Caco-2 (cell line): ENCODE results near the gene PTPRN2. TPM values are rescaled to one million over a fixed set of nuclear protein-coding genes. Genes with fewer than 3 reads are reported as not detected.
A peak's percentile ranks its signal among the peaks of the same experiment; 100 is the strongest.

ENCODE experiments used
- BruUV-seq: library from RNA; stranded (reverse); fragments of 400-500 nt; replicated peaks from 2 replicates; lab custom pipeline; 2021; lab: Mats Ljungman, UMichigan
- CTCF ChIA-PET: fragments of 300-600 bp; sonication (Branson Sonifier 250); formaldehyde crosslinking; loops from one replicate; lab custom pipeline; 2022; ENCODE audit warnings: antibody characterized with exemption; lab: Charles Lee
- POLR2A ChIA-PET: fragments of 300-600 bp; sonication (Branson Sonifier 250); formaldehyde crosslinking; loops from one replicate; lab custom pipeline; 2022; ENCODE audit warnings: antibody characterized with exemption; lab: Charles Lee
- DNase-seq, 2 experiments: peaks; one replicate each; pipeline versions ENCODE4 v3.0.0 to v3.0.0-alpha.2; 2020 to 2022
- H3K27me3 ChIP-seq: replicated peaks from 2 replicates; pipeline ENCODE4 v1.6.0; 2011; ENCODE audit warnings: low read length; ENCODE audit not compliant: control insufficient read depth, insufficient read depth
- H3K36me3 ChIP-seq: 2 replicates; pipeline ENCODE4 v1.5.1; 2011; ENCODE audit warnings: low read length; ENCODE audit not compliant: control insufficient read depth, insufficient read depth
- H3K4me1 ChIP-seq: fragments of 250-450 bp; sonication (Bioruptor Pico); 2 replicates; pipeline ENCODE4 v1.5.1; 2020; ENCODE audit warnings: mild to moderate bottlenecking
- H3K4me3 ChIP-seq: 2 replicates; pipeline ENCODE4 v1.5.1; 2011; ENCODE audit warnings: low read depth, mild to moderate bottlenecking, control low read depth, low read length
- H3K9me3 ChIP-seq: fragments of 250-450 bp; sonication (Bioruptor Pico); 2 replicates; pipeline ENCODE4 v1.5.1; 2020; ENCODE audit warnings: mild to moderate bottlenecking, moderate library complexity
- H3K27ac Mint-ChIP-seq: one replicate; pipeline ENCODE4 v1.8.0; 2022; ENCODE audit warnings: mixed read lengths; ENCODE audit not compliant: unreplicated experiment
- H3K27me3 Mint-ChIP-seq: one replicate; pipeline ENCODE4 v1.8.0; 2022; ENCODE audit warnings: mixed read lengths; ENCODE audit not compliant: insufficient read depth, unreplicated experiment
- H3K36me3 Mint-ChIP-seq: one replicate; pipeline ENCODE4 v1.8.0; 2022; ENCODE audit warnings: mild to moderate bottlenecking, mixed read lengths; ENCODE audit not compliant: insufficient read depth, unreplicated experiment
- H3K4me1 Mint-ChIP-seq: one replicate; pipeline ENCODE4 v1.8.0; 2022; ENCODE audit warnings: low read depth, mixed read lengths; ENCODE audit not compliant: unreplicated experiment
- H3K4me3 Mint-ChIP-seq: one replicate; pipeline ENCODE4 v1.8.0; 2022; ENCODE audit warnings: mild to moderate bottlenecking, moderate library complexity, mixed read lengths; ENCODE audit not compliant: unreplicated experiment
- H3K9me3 Mint-ChIP-seq: one replicate; pipeline ENCODE4 v1.8.0; 2022; ENCODE audit warnings: mixed read lengths; ENCODE audit not compliant: unreplicated experiment
- CTCF ChIP-seq, 2 experiments: fragments of 200-600 bp in 1 of 2; IDR thresholded peaks; 1 replicate in 1 of 2; 2 replicates in 1 of 2; pipeline versions ENCODE4 v1.5.1 to v1.8.0; 2011 to 2022; ENCODE audit warnings: antibody characterized with exemption in 1 of 2, control low read depth in 1 of 2, inconsistent platforms in 1 of 2, low read depth in 1 of 2, low read length in 1 of 2, mild to moderate bottlenecking in 1 of 2, moderate library complexity in 1 of 2; ENCODE audit not compliant: insufficient read depth in 1 of 2, severe bottlenecking in 1 of 2, unreplicated experiment in 1 of 2
- intact Hi-C: fragments of 100-400 bp; cut with micrococcal nuclease; formaldehyde crosslinking; loops from one replicate; pipeline ENCODE4 v1.10.0; 2022; ENCODE audit not compliant: unreplicated experiment
- total RNA-seq: library from RNA; stranded (reverse); gene quantifications from 2 replicates; pipeline ENCODE4 v1.2.3, GENCODE V29; 2022

PTPRN2 gene
- total RNA-seq, 1 experiment from 2014 or later = 1.4 TPM

DNA sequence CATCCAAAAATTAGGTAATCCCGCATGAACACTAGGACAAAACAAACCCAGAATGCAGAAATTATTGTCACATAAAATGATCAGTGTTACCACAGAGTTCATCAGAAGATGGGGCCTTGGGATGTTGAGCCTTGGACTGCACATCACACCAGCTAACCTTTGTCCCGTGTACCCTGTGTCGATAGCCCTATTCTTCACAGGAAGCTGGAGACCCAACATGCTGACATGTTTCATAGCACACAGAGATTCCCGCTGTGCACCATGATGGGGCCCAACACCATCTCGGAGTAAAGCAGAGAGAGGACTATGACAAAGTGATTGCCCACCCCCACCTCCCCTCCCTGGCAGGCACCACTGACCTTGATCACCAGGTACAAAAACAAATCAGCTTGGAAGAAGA, 4.5 kb downstream of the PTPRN2 start:
- Mint-ChIP-seq H3K27ac (no peak overlapping the region), H3K36me3 (no peaks in the 10 kb centered on the region), H3K9me3 (no peaks in the 10 kb centered on the region), H3K4me1 (peaks cover 10% of the 10 kb centered on the region), H3K4me3 (no peak overlapping the region), H3K27me3 (peaks cover 2% of the 10 kb centered on the region)
- no peak for DNase-seq
- H3K4me3 ChIP-seq = no peak overlapping the region
- peaks cover 14% of the 10 kb centered on the region; the same call in 1 of the 2 replicates for H3K9me3 ChIP-seq
- no peaks in the 10 kb centered on the region; the same call in 1 of the 2 replicates for H3K36me3 ChIP-seq
- intact Hi-C loops = loop anchor here (10.0 kb wide), 1 partner anchor 58 kb away; no protein-coding TSS in a partner anchor
- TF ChIP-seq CTCF (IDR thresholded peaks at IDR 0.05; ENCODE audit: insufficient read depth in 1 of 2, low read depth in 1 of 2, low read length in 1 of 2, severe bottlenecking in 1 of 2, unreplicated experiment in 1 of 2) = no peak
- BruUV-seq = no TSS peak
- POLR2A ChIA-PET = no interaction called here
- H3K4me1 ChIP-seq = peaks cover 18% of the 10 kb centered on the region
- H3K27me3 ChIP-seq = no peaks in the 10 kb centered on the region
- CTCF ChIA-PET = no interaction called here

DNA sequence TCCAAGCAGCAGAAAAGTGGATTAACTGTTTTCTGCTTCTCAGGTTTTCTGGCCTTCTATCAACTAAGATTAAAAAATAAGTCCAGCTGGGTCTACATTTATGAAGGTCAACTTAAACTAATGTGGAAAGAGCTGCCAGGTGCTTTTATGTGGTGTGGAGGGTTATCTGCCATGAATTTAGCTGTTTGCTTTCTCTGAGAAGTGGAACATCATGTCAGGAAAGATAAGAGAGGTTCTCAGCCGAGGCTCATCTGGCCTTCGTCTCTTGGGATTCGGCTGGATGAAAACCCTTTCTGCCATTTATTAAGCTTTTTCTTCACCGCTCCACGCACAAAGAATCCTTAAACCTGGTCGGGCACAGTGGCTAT, 5.5 kb downstream of the PTPRN2 start:
- Mint-ChIP-seq H3K4me1 (peaks cover 10% of the 10 kb centered on the region), H3K36me3 (no peaks in the 10 kb centered on the region), H3K4me3 (no peak overlapping the region), H3K9me3 (no peaks in the 10 kb centered on the region), H3K27me3 (peaks cover 2% of the 10 kb centered on the region), H3K27ac (peak overlapping the region; percentile 55)
- no peak for TF ChIP-seq CTCF (IDR thresholded peaks at IDR 0.05; ENCODE audit: insufficient read depth in 1 of 2, low read depth in 1 of 2, low read length in 1 of 2, severe bottlenecking in 1 of 2, unreplicated experiment in 1 of 2)
- peaks cover 18% of the 10 kb centered on the region for H3K4me1 ChIP-seq
- DNase-seq = peak in 1 of 2 experiments; percentile 16
- TSS peak; percentile 68 for BruUV-seq
- H3K36me3 ChIP-seq = no peaks in the 10 kb centered on the region; the same call in 1 of the 2 replicates
- H3K27me3 ChIP-seq = no peaks in the 10 kb centered on the region
- ChIA-PET CTCF (no interaction called here), POLR2A (interaction anchor here (1.0 kb wide), 1 partner anchor 53 kb away, joined by 3 read pairs; no protein-coding TSS in a partner anchor)
- intact Hi-C loops = loop anchor here (10.0 kb wide), 1 partner anchor 57 kb away; no protein-coding TSS in a partner anchor
- H3K4me3 ChIP-seq = no peak overlapping the region
- peaks cover 14% of the 10 kb centered on the region; the same call in 1 of the 2 replicates for H3K9me3 ChIP-seq

DNA sequence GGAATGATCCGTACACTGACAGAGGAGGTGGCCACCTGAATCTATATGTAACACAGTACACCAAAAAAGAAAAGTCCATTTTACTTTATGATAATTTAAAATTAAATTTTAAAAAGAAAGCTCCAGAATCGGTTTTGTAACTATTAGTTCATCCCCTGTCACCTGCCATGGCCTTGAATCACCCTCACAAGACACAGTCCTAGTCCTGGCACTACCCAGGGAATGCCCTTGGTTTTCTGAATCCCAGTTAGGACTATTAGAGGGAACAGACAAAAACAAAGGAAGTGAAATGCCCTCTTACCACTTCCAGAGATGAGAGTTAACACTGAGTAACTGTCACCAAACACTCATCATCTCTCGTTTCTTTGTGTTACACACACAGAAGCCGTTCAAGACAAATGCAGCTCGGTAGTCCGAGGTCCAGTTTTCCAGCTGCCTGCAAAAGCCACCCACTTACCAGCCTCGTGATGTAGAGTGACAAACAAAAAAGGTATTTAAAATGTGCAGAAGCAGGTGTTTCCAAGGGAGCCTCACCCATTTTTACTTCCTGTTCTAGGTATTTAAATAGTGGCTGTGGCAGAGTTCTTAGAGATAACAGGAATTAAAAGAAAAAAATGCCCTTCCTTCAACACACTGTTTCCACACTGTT, 6.1 kb downstream of the PTPRN2 start:
- Histone ChIP-seq H3K36me3 (no peaks in the 10 kb centered on the region; the same call in 1 of the 2 replicates), H3K4me3 (no peak overlapping the region), H3K4me1 (peaks cover 18% of the 10 kb centered on the region), H3K9me3 (peaks cover 14% of the 10 kb centered on the region; the same call in 1 of the 2 replicates), H3K27me3 (no peaks in the 10 kb centered on the region)
- H3K9me3 Mint-ChIP-seq = no peaks in the 10 kb centered on the region
- H3K27ac Mint-ChIP-seq = peak overlapping the region; percentile 55
- intact Hi-C loops = loop anchor here (10.0 kb wide), 1 partner anchor 57 kb away; no protein-coding TSS in a partner anchor
- no peak overlapping the region for H3K4me3 Mint-ChIP-seq
- no peaks in the 10 kb centered on the region for H3K36me3 Mint-ChIP-seq
- peaks cover 2% of the 10 kb centered on the region for H3K27me3 Mint-ChIP-seq
- ChIA-PET POLR2A (interaction anchor here (1.0 kb wide), 1 partner anchor 52 kb away, joined by 3 read pairs; no protein-coding TSS in a partner anchor), CTCF (interaction anchor here (0.6 kb wide), 1 partner anchor 283 kb away, joined by 3 read pairs; no protein-coding TSS in a partner anchor)
- TF ChIP-seq CTCF (IDR thresholded peaks at IDR 0.05; ENCODE audit: insufficient read depth in 1 of 2, low read depth in 1 of 2, low read length in 1 of 2, severe bottlenecking in 1 of 2, unreplicated experiment in 1 of 2) = no peak
- DNase-seq = peak; percentile 58 to 82
- TSS peak; percentile 46 for BruUV-seq
- peaks cover 10% of the 10 kb centered on the region for H3K4me1 Mint-ChIP-seq
